Spleen (tissue), 7 donors: ENCODE measurements around the gene MVK.

Experiments
- CTCF ChIP-seq, 11 experiments: fragments of 200-600 bp in 7 of 11; fragments of 450-650 bp in 4 of 11; sonication (generic) in 4 of 11; IDR thresholded peaks in 8 of 11; conservative IDR thresholded peaks in 3 of 11; 1 replicate in 7 of 11; 2 replicates in 4 of 11; pipeline versions ENCODE4 v1.4.0 to v1.8.0; 2016 to 2021; ENCODE audit warnings: antibody characterized with exemption in 11 of 11, inconsistent platforms in 4 of 11, mild to moderate bottlenecking in 1 of 11
- POLR2A ChIP-seq, 3 donors: fragments of 450-650 bp; IDR thresholded peaks; one replicate each; pipeline ENCODE4 v1.5.1; 2017; ENCODE audit warnings: antibody characterized with exemption in 3 of 3, mild to moderate bottlenecking in 1 of 3
- donor health status: DM: no; HTN: no; CAD: no; lungs with moderate emphysema.
- donor health status: DM: no; HTN: no; CAD: no.
- donor health status: DM: no; HTN: no; CAD: no.

GRCh38 chr12:109597795-109598427 is 24.3 kb downstream of the MVK start:
- TF ChIP-seq POLR2A (IDR thresholded peaks at IDR 0.05), result no peak
- TF ChIP-seq CTCF (IDR thresholded peaks at IDR 0.05 in 8 of 11, conservative IDR thresholded peaks at IDR 0.05 in 3 of 11), result peak; percentile 56 to 96 (median 92)
